NCI-H446 (cell line): ENCODE results near the gene VSTM2L.

Experiments
- DNase-seq, 2 experiments: peaks; one replicate each; lab custom pipeline; 2025; lab: John Stamatoyannopoulos, UW

The VSTM2L gene

GRCh38 chr20:37918035-37918434, 15.1 kb downstream of the VSTM2L start:
- no peak for DNase-seq

GRCh38 chr20:37919389-37920040, 16.6 kb downstream of the VSTM2L start:
- no peak for DNase-seq

DNA sequence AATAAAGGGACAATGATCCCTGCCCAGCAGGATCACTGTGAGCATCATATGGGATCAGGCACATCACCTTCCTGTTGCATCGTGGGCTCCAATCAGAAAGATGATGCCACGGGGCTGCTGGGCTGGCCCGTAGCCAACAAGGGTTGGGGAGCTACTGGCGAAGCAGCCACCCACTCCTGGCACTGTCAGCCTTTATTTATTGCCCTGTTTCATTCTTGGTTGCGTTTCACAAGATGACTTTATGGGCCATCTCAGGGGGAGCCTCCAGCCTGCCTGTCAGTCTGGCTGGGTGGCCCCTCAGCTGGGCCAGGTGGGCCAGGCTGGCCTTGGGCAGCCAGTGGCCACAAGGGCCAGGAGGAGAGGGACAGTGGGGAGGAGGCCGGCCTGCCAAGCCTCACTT, 17.3 kb downstream of the VSTM2L start:
- no peak for DNase-seq

DNA sequence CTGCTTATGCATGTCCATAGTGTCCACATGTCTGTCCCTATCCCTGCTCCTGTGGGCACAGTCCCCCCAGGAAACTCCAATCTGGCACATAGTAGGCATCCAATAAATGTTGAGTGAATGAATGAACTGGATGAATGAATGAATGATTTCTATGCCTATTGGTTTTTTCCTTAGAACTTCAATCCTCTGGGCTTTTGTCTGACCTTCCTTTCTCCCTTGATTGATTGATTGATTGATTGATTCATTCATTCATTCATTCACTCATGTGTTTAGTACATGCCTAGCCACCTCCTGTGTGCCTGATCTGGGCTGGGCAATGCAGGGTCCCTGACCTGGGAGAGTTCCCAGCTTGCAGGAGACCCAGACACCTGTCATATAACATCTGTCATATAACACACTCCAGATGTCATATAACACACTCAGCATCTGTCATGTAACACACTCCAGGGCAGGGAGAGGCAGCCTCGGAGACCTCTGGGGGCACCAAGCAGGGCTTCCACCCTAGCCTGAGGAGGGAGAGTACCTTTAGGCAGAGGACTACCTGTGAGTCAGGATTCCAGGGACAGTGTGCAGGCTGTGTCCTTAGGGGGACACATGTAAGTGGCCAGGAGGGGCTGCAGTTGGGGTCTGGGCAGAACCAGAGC, 17.9 kb downstream of the VSTM2L start:
- DNase-seq, result no peak

DNA sequence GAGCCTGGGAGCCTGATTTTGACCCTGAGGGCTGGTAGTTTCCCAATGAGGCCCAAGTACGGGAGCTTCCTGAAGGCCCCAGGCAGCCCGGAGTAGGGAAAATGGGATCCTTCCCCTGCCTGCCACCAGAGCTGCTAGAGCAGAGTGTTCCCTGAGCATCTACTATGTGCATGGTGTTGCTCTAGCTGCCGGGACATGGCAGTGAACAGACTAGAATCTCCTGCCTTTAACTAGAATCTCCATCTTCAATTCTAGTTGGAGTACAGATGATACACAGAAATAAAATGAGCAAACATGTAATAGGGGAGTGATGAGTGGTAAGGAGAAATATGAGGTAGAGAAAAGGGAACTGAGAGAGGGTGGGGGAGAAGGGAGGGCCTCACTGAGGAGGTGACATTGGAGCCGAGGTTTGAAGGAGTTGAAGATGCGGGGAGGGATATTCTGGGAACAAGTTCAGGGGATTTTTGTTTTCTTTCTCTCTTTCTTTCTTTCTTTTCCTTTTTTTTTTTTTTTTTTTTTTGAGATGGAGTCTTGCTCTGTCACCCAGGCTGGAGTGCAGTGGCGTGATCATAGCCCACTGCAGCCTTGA, 18.5 kb downstream of the VSTM2L start:
- DNase-seq, result no peak

DNA sequence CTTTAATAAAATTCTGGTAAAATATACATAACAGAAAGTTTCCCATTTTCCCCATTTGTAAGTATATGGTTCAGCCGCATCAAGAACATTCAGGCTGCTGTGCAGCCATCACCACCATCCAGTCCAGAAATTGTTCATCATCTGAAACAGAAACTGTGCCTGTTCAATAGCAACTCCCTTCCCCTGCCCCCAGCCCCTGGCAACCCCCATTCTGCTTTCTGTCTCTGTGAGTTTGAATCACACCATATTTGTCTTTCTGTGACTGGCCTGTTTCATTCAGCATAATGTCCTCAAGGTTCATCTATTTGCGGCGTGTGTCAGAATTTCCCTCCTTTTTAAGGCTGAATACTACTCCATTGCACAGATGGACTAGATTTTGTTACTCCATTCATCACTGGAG, 19.1 kb downstream of the VSTM2L start:
- no peak for DNase-seq

DNA sequence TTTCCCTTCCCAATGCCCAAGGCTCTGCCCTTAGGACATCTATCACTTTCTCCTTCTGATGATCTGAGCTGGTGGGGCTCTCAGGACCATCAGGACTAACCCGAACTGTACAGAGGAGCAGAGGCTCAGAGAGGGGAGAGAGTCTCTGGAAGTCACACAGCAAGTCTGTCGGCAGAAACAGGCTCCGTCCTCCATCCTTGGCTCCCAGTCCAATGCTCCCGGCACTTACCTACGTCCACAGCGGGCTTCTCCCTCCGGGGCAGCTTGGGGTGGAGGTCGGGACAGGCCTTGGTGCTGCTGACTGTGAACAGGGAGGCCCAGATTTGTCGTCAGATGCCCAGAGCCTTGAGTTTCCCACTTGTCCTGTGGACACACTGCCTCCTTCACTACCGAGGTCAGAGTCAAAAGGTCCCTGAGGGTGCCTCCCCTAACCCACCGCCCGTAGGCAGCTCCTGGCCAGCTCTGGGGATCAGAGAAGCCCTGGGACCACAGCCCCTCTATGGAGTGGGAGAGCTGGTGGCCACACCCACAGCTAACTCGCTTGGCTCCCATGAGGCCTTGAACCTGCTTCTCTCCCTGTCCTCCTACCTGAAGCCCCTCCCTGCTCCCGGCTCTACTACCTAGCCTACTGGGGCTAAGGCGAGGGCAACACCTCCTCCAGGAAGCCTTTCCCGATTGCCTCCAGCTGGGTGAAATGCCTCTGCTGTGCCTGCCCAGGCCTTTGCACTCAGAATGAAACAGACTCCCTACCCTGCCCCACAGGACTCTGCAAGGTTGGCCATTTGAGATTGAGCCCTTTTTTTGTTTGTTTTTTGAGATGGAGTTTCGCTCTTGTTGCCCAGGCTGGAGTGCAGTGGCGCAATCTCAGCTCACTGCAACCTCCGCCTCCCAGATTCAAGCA, 22.6 kb downstream of the VSTM2L start:
- DNase-seq, result no peak

DNA sequence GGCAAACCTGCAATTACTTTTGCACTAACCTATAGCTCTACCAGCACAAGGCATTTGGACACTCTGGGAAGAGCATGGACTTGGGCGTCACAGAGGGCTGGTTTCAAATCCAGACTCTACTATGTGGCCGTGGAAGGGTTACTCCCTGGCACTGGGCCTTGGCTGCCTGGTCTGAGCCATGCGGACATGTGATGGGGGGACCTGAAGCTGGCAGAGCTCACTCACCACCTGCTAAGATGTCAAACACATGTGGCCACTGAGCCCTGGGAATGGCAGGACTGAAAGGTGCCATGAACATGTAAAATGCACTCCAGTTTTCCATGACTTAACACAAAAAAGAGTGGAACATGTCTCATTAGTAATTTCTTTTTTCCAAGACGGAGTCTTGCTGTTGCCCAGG, 23.7 kb downstream of the VSTM2L start:
- no peak for DNase-seq

- no peak for DNase-seq
Measured at GRCh38 chr20:37927410-37928095, 24.6 kb downstream of the VSTM2L start.

GRCh38 chr20:37928996-37929682, 26.2 kb downstream of the VSTM2L start:
- DNase-seq, result no peak

- no peak for DNase-seq
Measured at GRCh38 chr20:37929683-37930014, 26.7 kb downstream of the VSTM2L start.

- no peak for DNase-seq
Measured at GRCh38 chr20:37931153-37931922, 28.4 kb downstream of the VSTM2L start.

GRCh38 chr20:37932074-37932473, 29.1 kb downstream of the VSTM2L start:
- DNase-seq, result no peak

- DNase-seq, result no peak
Measured at GRCh38 chr20:37932919-37933318, 30.0 kb downstream of the VSTM2L start.

DNA sequence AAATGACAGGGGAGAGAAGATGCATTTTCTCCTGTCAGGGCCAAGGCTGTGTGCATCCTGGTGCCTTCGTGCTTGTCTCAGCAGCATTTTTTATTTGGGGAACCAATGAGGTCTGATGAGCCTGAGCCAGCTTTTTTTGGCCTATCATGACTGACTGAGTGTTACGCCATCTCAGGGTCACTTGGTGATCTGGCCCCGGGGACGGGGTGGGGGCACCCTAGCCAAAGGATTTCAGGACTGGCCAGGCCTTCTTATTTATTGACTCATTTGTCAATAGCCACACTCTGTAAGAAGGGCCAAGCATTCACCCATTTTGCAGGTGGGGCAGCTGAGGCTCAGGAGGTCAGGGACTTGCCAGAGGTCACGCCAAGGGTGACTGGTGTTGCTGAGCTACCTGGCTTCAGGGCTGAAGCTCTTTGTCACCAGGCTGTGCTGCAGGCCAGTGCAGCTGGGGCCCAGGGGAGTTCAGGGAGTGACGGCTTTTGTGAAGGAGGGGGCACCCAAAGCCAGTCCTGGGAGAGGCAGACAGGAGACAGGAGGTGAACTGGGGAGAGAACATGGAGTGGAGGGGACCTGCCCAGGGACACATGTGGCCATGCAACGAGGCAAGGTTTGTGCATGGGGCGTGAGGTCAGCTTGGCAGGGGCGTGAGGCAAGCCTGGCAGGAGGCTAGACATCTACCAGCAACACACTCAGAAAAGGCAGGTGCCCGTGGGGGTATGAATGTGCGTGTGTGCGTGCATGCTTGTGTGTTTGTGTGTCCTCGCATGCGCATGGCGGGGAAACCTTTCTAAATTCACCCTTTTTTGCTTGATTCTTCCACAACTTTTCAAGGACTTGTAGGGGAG, 31.1 kb downstream of the VSTM2L start:
- no peak for DNase-seq

DNA sequence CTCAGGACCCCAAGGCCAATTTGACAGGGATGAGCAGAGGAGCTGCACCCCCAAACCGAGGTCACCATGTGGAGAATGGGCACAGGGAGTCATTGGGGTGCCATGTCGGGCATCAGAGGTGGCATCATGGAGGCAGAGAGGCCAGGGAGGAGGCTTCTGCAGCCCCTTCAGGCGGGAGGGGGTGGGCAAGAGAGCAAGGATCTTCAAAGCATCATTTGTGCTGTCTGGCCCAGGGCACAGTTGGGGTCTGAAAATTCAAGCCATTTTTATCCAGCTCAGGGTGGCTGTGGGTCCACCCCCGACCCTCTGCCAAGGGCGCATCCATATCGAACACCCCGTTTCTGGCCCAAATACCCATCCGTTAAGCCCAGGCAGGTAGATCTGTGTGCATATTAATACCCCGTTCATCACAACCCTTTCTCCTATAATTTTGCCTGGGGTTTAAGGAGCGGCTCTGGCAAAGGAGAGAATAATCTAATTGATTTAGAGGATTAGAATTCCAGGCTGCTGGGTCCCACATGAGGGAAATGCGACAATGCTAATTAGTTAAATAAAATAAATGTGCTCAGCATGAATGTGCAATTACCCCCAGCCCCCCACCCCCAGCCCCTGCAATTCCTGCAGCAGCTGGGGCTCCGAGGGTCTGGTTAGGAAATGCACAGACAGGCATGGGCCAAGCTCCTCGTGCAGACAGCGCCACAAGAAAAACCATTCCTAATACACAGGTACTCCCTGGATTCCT, 31.9 kb downstream of the VSTM2L start:
- DNase-seq, result no peak

DNA sequence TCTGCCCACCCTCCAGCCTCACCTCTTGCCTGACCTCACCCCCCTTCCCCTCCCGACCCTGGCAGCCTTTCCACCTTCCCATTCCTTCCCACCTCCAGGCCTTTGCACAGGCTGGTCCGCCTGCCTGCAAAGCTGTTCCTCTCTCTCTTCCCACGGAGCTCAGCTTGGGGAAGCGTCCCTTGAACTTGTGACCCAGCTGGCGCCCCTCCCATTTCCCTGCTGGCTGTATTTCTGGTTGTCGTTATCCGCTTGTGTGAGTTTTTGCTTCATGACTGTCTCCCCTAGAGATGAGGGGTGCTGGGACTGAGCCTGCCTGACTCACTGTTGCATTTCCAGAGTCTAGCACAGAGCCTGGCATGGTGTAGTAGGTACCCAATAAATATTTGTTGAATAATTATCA, 32.5 kb downstream of the VSTM2L start:
- no peak for DNase-seq

DNA sequence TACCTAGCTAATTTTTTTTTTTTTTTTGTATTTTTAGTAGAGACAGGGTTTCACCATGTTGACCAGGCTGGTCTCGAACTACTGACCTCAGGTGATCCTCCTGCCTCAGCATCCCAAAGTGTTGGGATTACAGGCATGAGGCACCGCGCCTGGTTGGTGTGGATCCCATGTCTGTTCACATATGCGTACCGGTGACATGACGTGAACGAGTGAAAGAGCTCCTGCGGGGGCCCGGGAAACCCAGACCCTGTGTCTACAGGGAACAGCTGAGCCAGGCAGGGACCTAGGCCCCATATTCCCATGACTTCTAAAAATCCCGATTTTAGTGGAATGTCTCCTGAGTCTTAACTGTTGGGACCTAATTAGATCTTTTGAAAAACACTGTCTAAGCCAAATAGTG, 33.1 kb downstream of the VSTM2L start:
- DNase-seq, result no peak

- no peak for DNase-seq
Measured at GRCh38 chr20:37936451-37936850, 33.5 kb downstream of the VSTM2L start.
